CD1c-positive myeloid dendritic cell (primary cell): Measurements from ENCODE around the gene AK2.
"Not testable (repeated sequence)": the region's sequence is repeated elsewhere in the genome, so short reads cannot be mapped to it uniquely, and the experiment has no call there.

ENCODE experiments used
- DNase-seq: peaks from one replicate; pipeline ENCODE4 v3.0.0-alpha.2; 2016; ENCODE audit errors: extremely low spot score

The AK2 gene

DNA sequence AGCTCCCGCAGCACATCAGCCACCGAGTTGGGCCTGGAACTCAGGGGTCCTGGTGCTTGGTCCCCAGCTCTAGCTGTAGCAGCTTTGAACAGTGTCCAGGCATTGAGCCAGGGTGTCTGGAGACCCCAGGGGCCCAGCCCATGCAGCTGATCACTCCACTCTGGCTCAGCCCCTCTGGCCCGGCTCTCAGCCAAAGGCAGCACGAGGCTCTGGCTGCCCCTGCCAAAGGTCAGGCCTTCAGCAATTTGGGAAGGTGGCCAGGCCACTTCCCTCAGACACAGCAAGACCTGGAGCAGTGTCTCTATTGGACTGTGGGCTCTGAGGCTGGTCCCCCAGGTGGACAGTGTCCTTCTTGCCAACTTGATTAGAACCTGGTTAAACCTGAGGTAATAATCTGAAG is 37.7 kb downstream of the AK2 start:
- DNase-seq: no peak

DNA sequence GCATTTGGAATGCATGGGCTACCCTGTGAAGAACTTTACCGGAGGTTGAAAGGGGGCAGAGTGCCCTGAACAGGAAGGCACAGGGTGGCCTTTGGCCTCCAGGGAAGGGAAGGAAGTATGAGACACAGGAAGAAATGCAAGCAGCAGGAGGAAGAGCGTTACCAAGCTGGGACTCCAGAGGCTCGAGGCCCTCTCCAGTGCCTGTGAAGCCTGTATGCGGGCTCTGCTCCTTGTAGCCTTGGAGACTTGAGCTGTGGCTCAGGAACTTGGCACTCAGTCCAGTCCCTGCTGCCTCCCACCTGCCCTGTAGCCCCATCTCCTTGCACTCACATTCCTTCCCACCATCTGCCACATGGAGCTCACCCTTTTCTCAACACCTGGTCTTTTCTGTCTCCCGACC is 38.6 kb downstream of the AK2 start:
- DNase-seq: peak; percentile 39

- DNase-seq: peak; percentile 37
Measured at GRCh38 chr1:32997381-32997891, 39.2 kb downstream of the AK2 start.

GRCh38 chr1:32993324-32993636 is 43.4 kb downstream of the AK2 start:
- DNase-seq: not testable (repeated sequence)

- DNase-seq: peak; percentile 92
Measured at GRCh38 chr1:32992489-32993323, 44.0 kb downstream of the AK2 start.

GRCh38 chr1:32991819-32992488 is 44.7 kb downstream of the AK2 start:
- no peak for DNase-seq

GRCh38 chr1:32991386-32991785 is 45.3 kb downstream of the AK2 start:
- DNase-seq: no peak

- no peak for DNase-seq
Measured at GRCh38 chr1:32990887-32991286, 45.8 kb downstream of the AK2 start.

GRCh38 chr1:32989160-32990050 is 47.3 kb downstream of the AK2 start:
- peak; percentile 95 for DNase-seq

DNA sequence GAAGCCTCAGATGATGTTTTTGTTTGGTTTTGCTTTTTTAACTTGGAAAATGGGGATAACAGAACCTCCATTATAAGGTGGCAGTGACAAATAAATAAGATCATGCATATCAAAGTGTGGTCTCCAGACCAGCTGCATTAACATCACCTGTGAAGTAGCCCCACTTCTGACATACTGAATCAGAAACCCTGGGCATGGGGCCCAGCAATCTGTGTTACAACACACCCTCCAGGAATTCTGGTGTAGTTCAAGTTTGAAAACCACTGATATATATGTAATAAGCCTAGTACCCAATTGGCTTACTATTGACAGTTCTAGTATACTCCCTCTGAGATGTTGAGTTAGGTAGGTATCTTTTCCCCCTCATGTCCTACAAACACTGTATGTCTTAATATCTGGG is 48.0 kb downstream of the AK2 start:
- DNase-seq: no peak

GRCh38 chr1:32985226-32985625 is 51.5 kb downstream of the AK2 start:
- DNase-seq: peak; percentile 66

DNA sequence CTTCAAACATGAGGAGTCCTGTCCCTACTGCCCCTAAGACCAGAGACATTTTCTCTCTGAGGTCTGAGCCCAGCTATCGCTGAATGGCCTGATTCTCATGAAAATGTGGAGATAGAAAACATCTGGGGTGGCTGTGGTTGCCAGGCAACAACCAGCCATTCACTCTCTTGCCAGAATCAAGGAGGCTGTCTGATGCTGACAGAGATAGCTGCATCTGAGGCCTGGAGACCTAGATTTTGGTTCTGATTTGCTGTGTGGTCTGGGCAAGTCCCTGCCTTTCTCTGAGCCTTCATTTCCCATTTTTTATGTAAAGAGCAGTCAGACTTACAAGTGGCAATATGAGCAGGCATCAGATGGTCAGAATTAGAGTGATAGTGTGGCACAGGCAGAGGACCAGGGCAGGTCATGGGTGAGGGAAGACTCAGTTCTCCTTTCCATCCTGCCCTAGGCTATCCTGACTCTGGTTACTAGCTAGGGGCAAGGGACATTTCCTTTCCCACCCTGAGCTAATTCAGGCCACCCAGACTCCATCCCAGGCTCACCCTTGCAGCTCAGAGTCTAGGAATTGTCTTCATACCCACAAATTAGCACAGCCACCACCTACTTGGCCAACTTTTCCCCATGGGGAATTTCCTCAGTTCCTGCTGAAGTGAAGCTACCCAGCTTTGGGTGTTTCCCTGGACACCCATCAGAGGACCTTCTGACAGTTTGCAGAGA is 52.1 kb downstream of the AK2 start:
- peak; percentile 80 for DNase-seq

DNA sequence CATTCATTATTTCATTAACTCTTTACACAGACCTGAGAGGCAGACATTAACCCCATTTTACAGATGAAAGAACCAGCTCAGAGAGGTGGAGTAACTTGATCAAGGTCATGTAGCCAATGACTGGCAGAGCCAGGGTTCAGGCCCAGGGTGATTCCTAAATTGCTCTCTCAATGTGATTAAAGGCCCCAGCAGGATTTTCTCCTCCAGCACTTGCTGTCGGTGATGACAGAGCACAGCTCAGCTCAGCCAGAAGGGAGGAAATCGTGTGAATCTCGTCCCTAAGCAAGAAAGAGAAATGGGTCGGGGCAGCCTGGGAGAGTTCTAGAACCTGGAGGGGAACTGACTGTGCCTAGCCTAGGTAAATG is 52.6 kb downstream of the AK2 start:
- DNase-seq: no peak

- peak; percentile 53 for DNase-seq
Measured at GRCh38 chr1:32983020-32983419, 53.7 kb downstream of the AK2 start.

DNA sequence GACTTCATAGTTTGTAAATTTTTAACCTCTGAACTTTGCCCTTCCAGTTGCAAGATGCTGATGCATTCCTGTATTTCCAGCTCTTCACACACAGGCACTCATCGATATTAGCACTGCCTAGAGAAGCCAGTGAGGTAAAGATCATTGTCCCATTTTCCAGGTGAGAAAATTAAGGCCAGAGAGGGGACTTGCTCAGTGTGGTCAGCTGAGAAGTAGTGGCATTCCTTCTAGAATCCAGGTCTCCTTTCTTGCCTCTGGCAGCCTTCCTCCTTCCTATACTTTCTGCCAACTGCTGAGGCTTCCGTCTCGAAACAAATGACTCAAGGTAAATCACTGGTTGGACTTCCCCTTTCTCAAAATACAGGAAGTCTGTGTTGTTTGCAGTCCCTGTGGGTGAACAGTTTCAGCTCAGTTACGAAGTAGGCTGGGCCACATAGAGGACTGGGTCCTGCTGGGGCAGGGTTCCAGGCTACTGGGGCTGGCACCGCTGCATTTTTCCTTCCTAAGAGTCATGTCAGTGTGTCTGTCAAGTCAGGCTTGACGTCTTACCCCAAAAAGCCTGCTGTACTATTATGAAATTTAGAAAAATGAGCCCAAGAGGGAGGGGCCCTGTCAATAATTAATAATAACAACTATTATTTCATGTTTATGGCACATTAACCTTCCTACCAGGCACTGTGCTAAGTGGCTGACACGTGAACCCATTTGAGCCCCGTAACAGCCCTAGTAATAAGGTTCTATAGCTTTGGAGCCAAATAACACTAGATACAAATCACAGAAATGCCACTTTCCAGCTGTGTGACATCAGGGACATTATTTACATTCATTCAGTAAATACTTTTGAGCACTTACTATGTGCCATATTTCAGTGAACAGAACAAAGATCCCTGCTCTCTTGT is 55.4 kb downstream of the AK2 start:
- peak; percentile 93 for DNase-seq

- no peak for DNase-seq
Measured at GRCh38 chr1:32980080-32980479, 56.6 kb downstream of the AK2 start.

DNA sequence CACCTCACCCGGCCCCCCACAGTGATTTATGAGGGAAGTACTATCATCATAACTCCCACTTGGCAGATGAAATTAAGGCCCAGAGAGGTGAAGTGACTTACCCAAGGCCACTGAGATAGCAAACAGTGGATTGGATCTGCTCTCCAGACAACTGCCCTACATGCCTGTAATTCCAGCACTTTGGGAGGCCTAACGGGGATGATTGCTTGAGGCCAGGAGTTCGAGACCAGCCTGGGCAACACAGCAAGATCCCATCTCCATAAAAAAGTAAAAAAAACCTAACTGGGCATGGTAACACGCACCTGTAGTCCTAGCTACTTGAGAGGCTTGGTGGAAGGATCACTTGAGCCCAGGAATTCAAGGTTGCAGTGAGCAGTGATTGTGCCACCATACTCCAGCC is 57.8 kb downstream of the AK2 start:
- no peak for DNase-seq

GRCh38 chr1:32977546-32978087 is 59.1 kb downstream of the AK2 start:
- no peak for DNase-seq

- DNase-seq: not testable (repeated sequence)
Measured at GRCh38 chr1:32975055-32975454, 61.6 kb downstream of the AK2 start.

DNA sequence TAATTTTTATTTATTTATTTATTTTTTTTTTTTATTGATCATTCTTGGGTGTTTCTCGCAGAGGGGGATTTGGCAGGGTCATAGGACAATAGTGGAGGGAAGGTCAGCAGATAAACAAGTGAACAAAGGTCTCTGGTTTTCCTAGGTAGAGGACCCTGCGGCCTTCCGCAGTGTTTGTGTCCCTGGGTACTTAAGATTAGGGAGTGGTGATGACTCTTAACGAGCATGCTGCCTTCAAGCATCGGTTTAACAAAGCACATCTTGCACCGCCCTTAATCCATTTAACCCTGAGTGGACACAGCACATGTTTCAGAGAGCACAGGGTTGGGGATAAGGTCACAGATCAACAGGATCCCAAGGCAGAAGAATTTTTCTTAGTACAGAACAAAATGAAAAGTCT is 63.2 kb downstream of the AK2 start:
- not testable (repeated sequence) for DNase-seq
